Activated naive CD4-positive, alpha-beta T cell treated with Interleukin-2 at 50 U/mL for 16 hours (primary cell): ENCODE data around the gene IMMP2L.
"Not testable (repeated sequence)": the region's sequence is repeated elsewhere in the genome, so short reads cannot be mapped to it uniquely, and the experiment has no call there.

Experiments used
- DNase-seq: peaks from one replicate; pipeline ENCODE4 v3.0.0-alpha.2; 2020

The IMMP2L gene

GRCh38 chr7:111505422-111505821 lies 56.9 kb downstream of the IMMP2L start:
- DNase-seq: not testable (repeated sequence)

- DNase-seq: not testable (repeated sequence)
Observed at GRCh38 chr7:111501799-111502198, 60.5 kb downstream of the IMMP2L start.

- no peak for DNase-seq
Observed at GRCh38 chr7:111499027-111499426, 63.3 kb downstream of the IMMP2L start.

- no peak for DNase-seq
Observed at GRCh38 chr7:111498391-111499007, 63.8 kb downstream of the IMMP2L start.

GRCh38 chr7:111495173-111495810 lies 67.0 kb downstream of the IMMP2L start:
- no peak for DNase-seq

- DNase-seq: no peak
Observed at GRCh38 chr7:111492234-111492633, 70.1 kb downstream of the IMMP2L start.

GRCh38 chr7:111486472-111487142 lies 75.7 kb downstream of the IMMP2L start:
- DNase-seq: no peak

- DNase-seq: no peak
Observed at GRCh38 chr7:111485701-111486380, 76.5 kb downstream of the IMMP2L start.

- no peak for DNase-seq
Observed at GRCh38 chr7:111483078-111483477, 79.2 kb downstream of the IMMP2L start.

- DNase-seq: no peak
Observed at GRCh38 chr7:111477462-111478225, 84.6 kb downstream of the IMMP2L start.

GRCh38 chr7:111476586-111477293 lies 85.6 kb downstream of the IMMP2L start:
- DNase-seq: no peak

- no peak for DNase-seq
Observed at GRCh38 chr7:111475959-111476358, 86.3 kb downstream of the IMMP2L start.

GRCh38 chr7:111475419-111475748 lies 86.9 kb downstream of the IMMP2L start:
- DNase-seq: no peak

GRCh38 chr7:111474723-111475418 lies 87.4 kb downstream of the IMMP2L start:
- no peak for DNase-seq

GRCh38 chr7:111473449-111474198 lies 88.7 kb downstream of the IMMP2L start:
- no peak for DNase-seq

- DNase-seq: no peak
Observed at GRCh38 chr7:111470998-111471397, 91.3 kb downstream of the IMMP2L start.

- DNase-seq: not testable (repeated sequence)
Observed at GRCh38 chr7:111469894-111470293, 92.4 kb downstream of the IMMP2L start.

GRCh38 chr7:111465774-111466173 lies 96.5 kb downstream of the IMMP2L start:
- not testable (repeated sequence) for DNase-seq

GRCh38 chr7:111460695-111461094 lies 101.6 kb downstream of the IMMP2L start:
- no peak for DNase-seq

- DNase-seq: no peak
Observed at GRCh38 chr7:111459757-111460280, 102.5 kb downstream of the IMMP2L start.
